Upper lobe of left lung (tissue), 4 donors: Measurements from ENCODE around the gene FBXO11.

Experiments used
- CTCF ChIP-seq, 6 experiments: fragments of 450-650 bp in 4 of 6; fragments of 200-600 bp in 2 of 6; sonication (generic) in 2 of 6; IDR thresholded peaks; one replicate each; pipeline ENCODE4 v1.5.1; 2016 to 2019; ENCODE audit warnings: antibody characterized with exemption in 6 of 6
- POLR2A ChIP-seq, 4 donors: fragments of 450-650 bp; IDR thresholded peaks; one replicate each; pipeline ENCODE4 v1.5.1; 2016 to 2017; ENCODE audit warnings: antibody characterized with exemption in 4 of 4, mild to moderate bottlenecking in 2 of 4
- POLR2AphosphoS5 ChIP-seq, 2 donors: sonication (generic); formaldehyde crosslinking; IDR thresholded peaks; one replicate each; pipeline ENCODE4 v1.5.1; 2017; ENCODE audit warnings: antibody characterized with exemption in 2 of 2

GRCh38 chr2:47897883-47898731 lies 8.2 kb downstream of the FBXO11 start:
- TF ChIP-seq CTCF (IDR thresholded peaks at IDR 0.05) = no peak
- no peak for TF ChIP-seq POLR2A (IDR thresholded peaks at IDR 0.05)
- no peak for TF ChIP-seq POLR2AphosphoS5 (IDR thresholded peaks at IDR 0.05)
